ENCODE data around the gene GCNT1.
"Not testable (repeated sequence)": the region's sequence is repeated elsewhere in the genome, so short reads cannot be mapped to it uniquely, and the experiment has no call there.

The GCNT1 gene

GRCh38 chr9:76531231-76531780 lies 72.3 kb downstream of the GCNT1 start:
- DNase-seq (ENCODE audit: low spot score) (no peak), FAIRE-seq (no peak)

GRCh38 chr9:76532877-76533276 lies 73.9 kb downstream of the GCNT1 start:
- not testable (repeated sequence) for DNase-seq (ENCODE audit: low spot score); FAIRE-seq

GRCh38 chr9:76534026-76534425 lies 75.0 kb downstream of the GCNT1 start:
- FAIRE-seq (no peak), DNase-seq (ENCODE audit: low spot score) (no peak)

- DNase-seq (ENCODE audit: low spot score) (peak; percentile 49), FAIRE-seq (no peak)
Observed at GRCh38 chr9:76537150-76537646, 78.2 kb downstream of the GCNT1 start.

- FAIRE-seq (no peak), DNase-seq (ENCODE audit: low spot score) (no peak)
Observed at GRCh38 chr9:76539180-76539579, 80.2 kb downstream of the GCNT1 start.

- FAIRE-seq (no peak), DNase-seq (ENCODE audit: low spot score) (no peak)
Observed at GRCh38 chr9:76542360-76542759, 83.4 kb downstream of the GCNT1 start.

GRCh38 chr9:76545191-76545590 lies 86.2 kb downstream of the GCNT1 start:
- FAIRE-seq, result no peak

GRCh38 chr9:76552181-76552580 lies 93.2 kb downstream of the GCNT1 start:
- DNase-seq (ENCODE audit: low spot score) (no peak), FAIRE-seq (no peak)

More at GRCh38 chr9:76545191-76545590, 86.2 kb downstream of the GCNT1 start:
- no peak for DNase-seq (ENCODE audit: low spot score)

- DNase-seq (ENCODE audit: low spot score), result no peak
- FAIRE-seq, result no peak
Observed at GRCh38 chr9:76552751-76553455, 93.9 kb downstream of the GCNT1 start.

GRCh38 chr9:76553680-76554079 lies 94.7 kb downstream of the GCNT1 start:
- DNase-seq (ENCODE audit: low spot score) (no peak), FAIRE-seq (no peak)
